Neutrophil (primary cell): ENCODE results near the gene ENTPD1.

Experiments
- H3K27ac ChIP-seq: fragments of 200-600 bp; sonication (generic); 2 replicates; pipeline ENCODE4 v1.5.1; 2016; ENCODE audit warnings: mild to moderate bottlenecking, moderate library complexity
- H3K27me3 ChIP-seq: fragments of 200-600 bp; sonication (generic); 2 replicates; pipeline ENCODE4 v1.6.0; 2016; ENCODE audit warnings: mild to moderate bottlenecking
- H3K36me3 ChIP-seq: fragments of 200-600 bp; sonication (generic); 2 replicates; pipeline ENCODE4 v1.5.1; 2017
- H3K4me1 ChIP-seq, 2 experiments: fragments of 200-600 bp in 1 of 2; sonication (generic) in 1 of 2; 1 replicate in 1 of 2; 2 replicates in 1 of 2; pipeline versions ENCODE4 v1.5.1 to v1.6.1; 2013 to 2016; ENCODE audit warnings: low read depth in 1 of 2, low read length in 1 of 2, mild to moderate bottlenecking in 1 of 2, moderate library complexity in 1 of 2; ENCODE audit not compliant: control insufficient read depth in 1 of 2, insufficient read depth in 1 of 2
- H3K4me3 ChIP-seq, 2 experiments: fragments of 200-600 bp in 1 of 2; sonication (generic) in 1 of 2; 1 replicate in 1 of 2; 2 replicates in 1 of 2; pipeline ENCODE4 v1.5.1; 2013 to 2016; ENCODE audit warnings: low read depth in 1 of 2, low read length in 1 of 2, mild to moderate bottlenecking in 1 of 2, moderate library complexity in 1 of 2
- H3K9me3 ChIP-seq: fragments of 200-600 bp; sonication (generic); 2 replicates; pipeline ENCODE4 v1.5.1; 2016
- TF ChIP-seq, protein P1 (sequence below): fragments of 200-600 bp; sonication (generic); IDR thresholded peaks from 2 replicates; pipeline ENCODE4 v1.5.1; 2016; ENCODE audit warnings: antibody characterized with exemption

The ENTPD1 gene

DNA sequence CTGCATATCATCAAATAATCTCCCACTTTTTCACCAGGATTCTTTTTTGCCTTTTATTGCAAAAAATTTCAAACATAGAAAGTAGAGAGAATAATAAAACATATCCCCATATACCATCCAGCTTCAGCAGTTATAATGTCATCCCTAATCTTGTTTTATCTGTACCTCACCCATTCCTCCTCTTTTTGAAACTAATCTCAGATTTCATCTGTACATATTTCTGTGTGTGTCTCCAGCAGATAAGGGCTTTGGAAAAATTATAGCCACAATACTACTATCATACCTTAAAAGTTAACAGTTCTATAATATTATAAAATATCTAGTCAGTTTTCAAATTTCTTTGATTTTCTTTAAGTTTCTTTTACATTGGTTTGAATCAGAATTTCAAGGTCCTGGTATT is 7.6 kb upstream of the ENTPD1 start:
- Histone ChIP-seq H3K27me3 (no peaks in the 10 kb centered on the region), H3K4me1 (peaks cover 30 to 47% of the 10 kb centered on the region in 2 experiments), H3K36me3 (no peaks in the 10 kb centered on the region), H3K9me3 (no peaks in the 10 kb centered on the region), H3K4me3 (no peak overlapping the region), H3K27ac (peak overlapping the region; percentile 81)
- TF ChIP-seq, protein P1, sequence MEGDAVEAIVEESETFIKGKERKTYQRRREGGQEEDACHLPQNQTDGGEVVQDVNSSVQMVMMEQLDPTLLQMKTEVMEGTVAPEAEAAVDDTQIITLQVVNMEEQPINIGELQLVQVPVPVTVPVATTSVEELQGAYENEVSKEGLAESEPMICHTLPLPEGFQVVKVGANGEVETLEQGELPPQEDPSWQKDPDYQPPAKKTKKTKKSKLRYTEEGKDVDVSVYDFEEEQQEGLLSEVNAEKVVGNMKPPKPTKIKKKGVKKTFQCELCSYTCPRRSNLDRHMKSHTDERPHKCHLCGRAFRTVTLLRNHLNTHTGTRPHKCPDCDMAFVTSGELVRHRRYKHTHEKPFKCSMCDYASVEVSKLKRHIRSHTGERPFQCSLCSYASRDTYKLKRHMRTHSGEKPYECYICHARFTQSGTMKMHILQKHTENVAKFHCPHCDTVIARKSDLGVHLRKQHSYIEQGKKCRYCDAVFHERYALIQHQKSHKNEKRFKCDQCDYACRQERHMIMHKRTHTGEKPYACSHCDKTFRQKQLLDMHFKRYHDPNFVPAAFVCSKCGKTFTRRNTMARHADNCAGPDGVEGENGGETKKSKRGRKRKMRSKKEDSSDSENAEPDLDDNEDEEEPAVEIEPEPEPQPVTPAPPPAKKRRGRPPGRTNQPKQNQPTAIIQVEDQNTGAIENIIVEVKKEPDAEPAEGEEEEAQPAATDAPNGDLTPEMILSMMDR, result no peak

DNA sequence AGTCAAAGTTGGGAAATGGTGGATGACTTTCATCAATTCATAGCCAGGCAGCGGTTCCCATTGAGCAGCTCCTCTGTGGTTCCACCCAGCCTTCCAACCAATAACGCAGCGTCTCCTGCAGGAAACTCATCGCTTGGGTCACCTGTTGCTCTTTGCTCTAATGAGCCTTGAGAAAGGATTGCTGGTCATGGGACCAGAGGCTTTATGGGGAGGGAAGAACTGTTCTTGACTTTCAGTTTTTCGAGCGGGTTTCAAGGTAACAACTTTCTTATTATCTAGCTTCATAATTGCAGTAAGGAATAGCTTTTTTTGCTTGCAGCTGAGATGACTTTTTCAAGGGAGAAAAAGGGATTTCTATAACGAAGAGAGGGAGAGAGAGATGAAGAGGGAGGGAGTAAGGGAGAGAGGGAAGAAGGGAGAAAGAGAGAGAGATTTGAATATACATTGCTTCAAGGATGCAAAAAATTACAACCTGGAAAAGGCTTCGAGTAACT is 405 bp upstream of the ENTPD1 start:
- TF ChIP-seq, protein P1, result no peak
- H3K27me3 ChIP-seq, result no peaks in the 10 kb centered on the region
- no peaks in the 10 kb centered on the region for H3K9me3 ChIP-seq
- H3K4me3 ChIP-seq, result peak overlapping the region; percentile 69 to 92
- H3K36me3 ChIP-seq, result no peaks in the 10 kb centered on the region
- peaks cover 60 to 62% of the 10 kb centered on the region in 2 experiments for H3K4me1 ChIP-seq
- peak overlapping the region; percentile 94 for H3K27ac ChIP-seq

DNA sequence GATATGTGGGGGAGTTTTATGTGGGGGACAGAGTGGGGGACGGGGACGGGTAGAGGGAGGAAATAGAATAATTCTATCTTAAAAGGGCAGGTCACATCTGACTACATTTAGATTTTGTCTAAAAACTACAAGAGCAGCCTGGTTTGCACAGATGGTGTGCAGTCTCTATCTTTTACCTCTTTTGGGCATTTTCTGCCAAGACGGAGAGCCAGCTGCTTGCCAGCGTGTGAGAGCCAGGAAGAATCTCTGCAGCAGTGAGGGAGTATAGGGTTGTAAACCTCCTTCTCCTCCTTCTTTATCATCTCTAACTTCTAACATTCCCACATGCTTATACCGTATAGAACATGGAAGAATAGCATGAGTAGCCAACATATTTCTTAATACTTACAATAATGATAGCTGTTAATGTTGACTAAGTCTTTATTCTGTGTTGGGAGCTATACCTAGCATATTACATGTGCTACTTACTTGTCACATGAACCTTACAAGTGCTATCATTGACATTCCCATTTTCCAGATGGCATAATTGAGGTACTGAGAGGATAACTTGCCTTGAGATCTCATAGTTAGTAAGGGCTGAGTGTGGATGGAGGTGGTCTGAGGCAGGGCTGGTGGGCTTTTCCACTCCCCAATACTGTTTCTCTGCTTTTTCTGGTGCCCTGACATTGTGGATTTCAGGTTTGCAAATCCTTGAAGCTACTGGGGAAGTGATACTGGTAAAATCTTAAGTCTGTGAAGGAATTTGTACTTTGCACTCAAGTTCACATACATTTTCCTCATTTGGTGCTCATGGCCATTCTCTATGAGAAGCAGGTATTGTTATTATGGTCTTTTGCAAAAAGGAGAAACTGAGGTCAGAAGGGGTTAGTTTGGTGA is 1.1 kb downstream of the ENTPD1 start:
- H3K36me3 ChIP-seq, result no peaks in the 10 kb centered on the region
- TF ChIP-seq, protein P1, result no peak
- H3K4me3 ChIP-seq, result peak overlapping the region; percentile 69 to 92
- peaks cover 73 to 75% of the 10 kb centered on the region in 2 experiments for H3K4me1 ChIP-seq
- no peaks in the 10 kb centered on the region for H3K27me3 ChIP-seq
- H3K9me3 ChIP-seq, result no peaks in the 10 kb centered on the region
- peak overlapping the region; percentile 94 for H3K27ac ChIP-seq

DNA sequence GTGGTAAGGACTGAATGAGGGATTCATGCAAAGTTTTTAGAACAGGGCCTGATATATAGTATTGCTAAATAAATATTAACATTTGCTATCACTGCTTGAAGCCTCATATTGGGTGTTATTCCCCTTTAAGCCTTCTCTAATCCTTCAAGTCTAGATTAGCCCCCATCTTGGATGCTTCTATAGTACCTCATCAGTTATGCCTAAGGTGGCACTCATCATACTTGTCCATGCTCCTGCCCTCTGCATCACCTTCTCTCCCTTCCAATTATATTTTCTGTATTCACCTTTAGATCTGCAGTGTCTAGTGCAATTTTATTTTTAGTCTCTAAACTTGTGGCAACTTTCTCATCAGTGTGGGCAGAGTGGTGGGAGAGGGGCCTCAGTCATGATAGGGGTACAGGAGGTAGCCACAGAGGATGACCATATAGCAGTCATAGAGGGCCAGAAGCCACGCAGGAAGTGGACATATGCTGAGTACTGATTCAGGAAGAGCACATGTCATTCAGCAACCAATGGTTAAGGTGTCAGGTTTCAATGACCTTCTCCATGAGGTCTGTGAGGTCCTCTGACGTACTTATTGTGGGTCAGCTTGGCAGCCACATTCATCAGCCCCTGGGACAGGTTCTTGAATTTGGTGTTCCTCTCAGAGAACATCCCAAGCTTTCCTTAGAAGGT is 2.5 kb downstream of the ENTPD1 start:
- H3K36me3 ChIP-seq, result no peaks in the 10 kb centered on the region
- peak overlapping the region; percentile 69 to 92 for H3K4me3 ChIP-seq
- H3K4me1 ChIP-seq, result peaks cover 87 to 89% of the 10 kb centered on the region in 2 experiments
- no peaks in the 10 kb centered on the region for H3K9me3 ChIP-seq
- no peaks in the 10 kb centered on the region for H3K27me3 ChIP-seq
- TF ChIP-seq, protein P1, result no peak
- H3K27ac ChIP-seq, result peak overlapping the region; percentile 94

DNA sequence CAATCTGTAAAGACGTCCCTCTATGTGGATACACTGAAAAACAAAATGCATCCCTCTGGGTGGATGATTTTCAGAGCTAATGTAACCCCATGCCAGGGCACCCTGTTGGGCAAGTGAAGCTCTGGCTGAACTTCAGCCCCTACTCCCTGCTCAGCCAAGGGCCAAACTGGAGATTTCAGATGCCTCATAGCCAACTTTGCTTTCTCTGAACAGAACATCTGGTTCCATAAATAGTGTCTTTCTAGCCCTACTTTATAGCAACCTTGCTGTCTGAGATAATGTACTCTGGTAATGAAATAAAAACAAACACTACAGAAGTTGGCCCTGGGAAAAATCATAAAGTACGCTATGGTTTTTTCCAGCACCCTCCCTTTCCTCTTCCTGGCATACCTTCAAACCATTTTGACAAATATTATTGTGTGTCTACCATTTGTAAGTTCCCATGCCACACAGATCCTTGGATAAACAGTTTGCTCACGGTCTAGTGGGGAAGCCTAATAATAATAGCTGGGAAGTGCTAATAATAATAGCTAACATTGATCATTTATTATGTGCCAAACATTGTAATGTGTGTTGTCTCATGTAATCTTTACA is 3.4 kb downstream of the ENTPD1 start:
- no peaks in the 10 kb centered on the region for H3K27me3 ChIP-seq
- H3K27ac ChIP-seq, result peak overlapping the region; percentile 94
- no peaks in the 10 kb centered on the region for H3K9me3 ChIP-seq
- H3K4me3 ChIP-seq, result peak overlapping the region; percentile 69 to 92
- H3K4me1 ChIP-seq, result peaks cover 82 to 87% of the 10 kb centered on the region in 2 experiments
- TF ChIP-seq, protein P1, result no peak
- no peaks in the 10 kb centered on the region for H3K36me3 ChIP-seq
